ENCODE measurements around the gene MARK2.

Gene MARK2

DNA sequence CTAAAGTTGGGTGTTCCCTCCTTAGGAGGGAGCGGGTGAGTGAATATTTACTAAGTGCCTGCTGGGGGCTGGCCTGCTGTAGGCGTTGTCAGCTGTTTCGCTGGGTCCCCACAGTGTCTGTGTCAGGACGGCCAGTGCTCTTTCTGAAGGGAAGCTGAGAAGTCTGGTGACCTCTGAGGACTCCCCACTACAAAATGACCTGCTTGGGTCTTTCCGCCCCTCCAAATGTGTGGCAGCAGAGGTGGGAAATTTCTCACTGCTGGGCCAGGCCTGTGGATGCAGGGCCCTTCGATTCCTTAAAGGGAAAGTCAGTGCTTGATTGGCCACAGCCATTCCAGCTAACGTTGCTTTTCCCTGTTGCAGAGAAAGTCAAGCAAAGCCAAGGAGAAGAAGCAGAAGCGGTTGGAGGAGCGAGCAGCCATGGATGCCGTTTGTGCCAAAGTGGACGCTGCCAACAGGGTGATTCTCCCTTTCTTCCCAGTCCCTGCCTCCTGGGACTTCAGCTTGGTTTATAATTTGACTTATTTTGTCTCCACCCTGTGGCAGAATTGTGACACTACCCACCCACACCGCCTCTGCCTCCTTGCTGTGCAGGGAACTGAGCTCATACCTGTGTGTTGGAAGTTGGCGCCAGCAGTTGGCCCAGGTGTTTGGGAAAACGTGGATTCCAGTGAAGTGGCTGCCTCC lies 106.7 kb downstream of the MARK2 start:
- H3K4me1 ChIP-seq (ENCODE audit: insufficient read depth, low read length, poor library complexity, severe bottlenecking) = peaks cover 23% of the 10 kb centered on the region
- H3K36me3 ChIP-seq (ENCODE audit: insufficient read depth, low read length) = peaks cover 14% of the 10 kb centered on the region; the same call in 1 of the 2 replicates
- TF ChIP-seq, protein P1, sequence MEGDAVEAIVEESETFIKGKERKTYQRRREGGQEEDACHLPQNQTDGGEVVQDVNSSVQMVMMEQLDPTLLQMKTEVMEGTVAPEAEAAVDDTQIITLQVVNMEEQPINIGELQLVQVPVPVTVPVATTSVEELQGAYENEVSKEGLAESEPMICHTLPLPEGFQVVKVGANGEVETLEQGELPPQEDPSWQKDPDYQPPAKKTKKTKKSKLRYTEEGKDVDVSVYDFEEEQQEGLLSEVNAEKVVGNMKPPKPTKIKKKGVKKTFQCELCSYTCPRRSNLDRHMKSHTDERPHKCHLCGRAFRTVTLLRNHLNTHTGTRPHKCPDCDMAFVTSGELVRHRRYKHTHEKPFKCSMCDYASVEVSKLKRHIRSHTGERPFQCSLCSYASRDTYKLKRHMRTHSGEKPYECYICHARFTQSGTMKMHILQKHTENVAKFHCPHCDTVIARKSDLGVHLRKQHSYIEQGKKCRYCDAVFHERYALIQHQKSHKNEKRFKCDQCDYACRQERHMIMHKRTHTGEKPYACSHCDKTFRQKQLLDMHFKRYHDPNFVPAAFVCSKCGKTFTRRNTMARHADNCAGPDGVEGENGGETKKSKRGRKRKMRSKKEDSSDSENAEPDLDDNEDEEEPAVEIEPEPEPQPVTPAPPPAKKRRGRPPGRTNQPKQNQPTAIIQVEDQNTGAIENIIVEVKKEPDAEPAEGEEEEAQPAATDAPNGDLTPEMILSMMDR (conservative IDR thresholded peaks at IDR 0.05; ENCODE audit: low read length) = peak; percentile 69
- no peak for TF ChIP-seq EZH2phosphoT487 (IDR thresholded peaks at IDR 0.05; ENCODE audit: borderline replicate concordance)
- H3K4me2 ChIP-seq (ENCODE audit: low read depth, low read length, poor library complexity, severe bottlenecking) = no peak overlapping the region
- H3F3A ChIP-seq (ENCODE audit: low read depth) = no peaks in the 10 kb centered on the region
- no peak overlapping the region for H3K9ac ChIP-seq (ENCODE audit: low read depth, low read length, poor library complexity, severe bottlenecking)
- peaks cover 52% of the 10 kb centered on the region for H3K79me2 ChIP-seq (ENCODE audit: insufficient read depth, low read length)
- no peaks in the 10 kb centered on the region for H3K9me2 ChIP-seq (replicated peaks; ENCODE audit: low read depth, low read length)
- H4K20me1 ChIP-seq (ENCODE audit: insufficient read depth, low read length, poor library complexity, severe bottlenecking) = peaks cover 24% of the 10 kb centered on the region
- H3K4me3 ChIP-seq (ENCODE audit: low read length, poor library complexity, severe bottlenecking) = no peak overlapping the region
- no peaks in the 10 kb centered on the region for H3K9me3 ChIP-seq (ENCODE audit: insufficient read depth, low read depth, low read length)
- H3K27me3 ChIP-seq (ENCODE audit: insufficient read depth, low read length, poor library complexity, severe bottlenecking) = no peaks in the 10 kb centered on the region
- H2AFZ ChIP-seq (ENCODE audit: low read length) = no peak overlapping the region

DNA sequence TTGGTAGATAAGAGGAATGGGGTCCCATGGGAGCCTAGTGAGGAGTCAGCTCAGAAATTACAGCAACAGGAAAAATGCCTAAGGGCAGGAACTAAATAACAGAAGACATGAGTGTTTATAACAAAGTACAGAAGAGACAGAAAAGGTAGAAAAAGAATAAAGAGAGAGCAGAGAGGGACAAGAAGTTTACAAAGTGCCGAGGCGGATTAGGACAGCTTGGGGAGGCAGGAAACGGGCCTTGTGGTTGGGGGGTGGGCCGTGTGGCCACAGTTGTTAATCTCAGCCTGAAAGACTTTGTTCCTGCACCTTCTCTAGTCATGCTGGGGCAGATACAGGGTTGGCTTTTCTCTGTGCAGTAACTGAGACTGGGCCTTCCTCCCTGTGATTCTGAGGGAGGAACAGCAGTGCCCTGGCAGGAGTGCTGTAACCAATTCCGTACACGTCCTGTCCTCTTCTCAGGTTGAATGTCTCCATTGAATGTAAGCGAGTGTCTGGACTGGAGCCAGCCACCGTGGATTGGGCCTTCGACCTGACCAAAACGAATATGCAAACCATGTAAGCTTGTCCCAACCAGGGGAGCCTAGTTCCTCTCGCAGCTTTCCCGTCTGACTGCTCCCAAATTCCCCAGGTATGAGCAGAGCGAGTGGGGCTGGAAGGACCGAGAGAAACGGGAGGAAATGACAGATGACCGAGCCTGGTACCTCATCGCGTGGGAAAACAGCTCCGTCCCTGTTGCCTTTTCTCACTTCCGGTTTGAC lies 113.0 kb downstream of the MARK2 start:
- Histone ChIP-seq H3K36me3 (ENCODE audit: insufficient read depth, low read length) (peaks cover 45% of the 10 kb centered on the region; the same call in 1 of the 2 replicates), H3K27me3 (ENCODE audit: insufficient read depth, low read length, poor library complexity, severe bottlenecking) (no peaks in the 10 kb centered on the region), H3F3A (ENCODE audit: low read depth) (peaks cover 6% of the 10 kb centered on the region; the same call in 1 of the 2 replicates), H4K20me1 (ENCODE audit: insufficient read depth, low read length, poor library complexity, severe bottlenecking) (peaks cover 6% of the 10 kb centered on the region), H3K79me2 (ENCODE audit: insufficient read depth, low read length) (no peaks in the 10 kb centered on the region), H3K4me1 (ENCODE audit: insufficient read depth, low read length, poor library complexity, severe bottlenecking) (peaks cover 21% of the 10 kb centered on the region), H3K4me2 (ENCODE audit: low read depth, low read length, poor library complexity, severe bottlenecking) (peak overlapping the region; percentile 90), H3K9me2 (replicated peaks; ENCODE audit: low read depth, low read length) (no peaks in the 10 kb centered on the region), H3K9me3 (ENCODE audit: insufficient read depth, low read depth, low read length) (no peaks in the 10 kb centered on the region), H3K4me3 (ENCODE audit: low read length, poor library complexity, severe bottlenecking) (peak overlapping the region; percentile 69), H2AFZ (ENCODE audit: low read length) (no peak overlapping the region), H3K9ac (ENCODE audit: low read depth, low read length, poor library complexity, severe bottlenecking) (peak overlapping the region; percentile 65)
- no peak for TF ChIP-seq EZH2phosphoT487 (IDR thresholded peaks at IDR 0.05; ENCODE audit: borderline replicate concordance)
- TF ChIP-seq, protein P1 (conservative IDR thresholded peaks at IDR 0.05; ENCODE audit: low read length) = no peak

DNA sequence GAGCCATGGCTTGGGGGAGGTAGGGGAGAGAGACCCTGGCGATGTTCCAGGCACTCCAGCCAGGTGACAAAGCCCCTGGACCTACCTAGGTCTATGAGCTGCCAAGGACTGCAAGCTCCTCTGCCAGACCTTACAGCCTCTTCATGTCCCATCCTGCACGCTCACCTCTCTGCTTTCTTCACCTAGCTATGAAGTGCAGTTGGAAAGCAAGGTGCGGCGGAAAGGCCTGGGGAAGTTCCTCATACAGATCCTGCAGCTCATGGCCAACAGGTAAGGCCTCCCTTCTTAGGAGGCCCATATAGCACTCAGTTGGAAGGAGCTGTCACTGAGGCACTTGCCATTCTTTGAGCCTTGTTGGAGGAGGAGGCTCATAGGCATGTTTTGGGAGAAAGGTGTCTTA lies 113.7 kb downstream of the MARK2 start:
- no peak for TF ChIP-seq EZH2phosphoT487 (IDR thresholded peaks at IDR 0.05; ENCODE audit: borderline replicate concordance)
- TF ChIP-seq, protein P1 (conservative IDR thresholded peaks at IDR 0.05; ENCODE audit: low read length) = no peak
- Histone ChIP-seq H3K27me3 (ENCODE audit: insufficient read depth, low read length, poor library complexity, severe bottlenecking) (no peaks in the 10 kb centered on the region), H3K36me3 (ENCODE audit: insufficient read depth, low read length) (peaks cover 44% of the 10 kb centered on the region; the same call in 1 of the 2 replicates), H3K4me2 (ENCODE audit: low read depth, low read length, poor library complexity, severe bottlenecking) (peak overlapping the region; percentile 90), H3K79me2 (ENCODE audit: insufficient read depth, low read length) (no peaks in the 10 kb centered on the region), H3K9me3 (ENCODE audit: insufficient read depth, low read depth, low read length) (no peaks in the 10 kb centered on the region), H3F3A (ENCODE audit: low read depth) (peaks cover 6% of the 10 kb centered on the region; the same call in 1 of the 2 replicates), H3K4me1 (ENCODE audit: insufficient read depth, low read length, poor library complexity, severe bottlenecking) (peaks cover 21% of the 10 kb centered on the region), H3K9me2 (replicated peaks; ENCODE audit: low read depth, low read length) (no peaks in the 10 kb centered on the region), H2AFZ (ENCODE audit: low read length) (no peak overlapping the region), H3K9ac (ENCODE audit: low read depth, low read length, poor library complexity, severe bottlenecking) (peak overlapping the region; percentile 55), H3K4me3 (ENCODE audit: low read length, poor library complexity, severe bottlenecking) (peak overlapping the region; percentile 69), H4K20me1 (ENCODE audit: insufficient read depth, low read length, poor library complexity, severe bottlenecking) (peaks cover 6% of the 10 kb centered on the region)
